LNCaP clone FGC (cell line): ENCODE data around the gene HMGCLL1.

Experiments
- DNase-seq: peaks from one replicate; pipeline ENCODE4 v3.0.0-alpha.2; 2011; ENCODE audit warnings: low read depth
- H3K4me3 ChIP-seq: 2 replicates; pipeline ENCODE4 v1.5.1; 2011; ENCODE audit warnings: mild to moderate bottlenecking, low read depth, low read length, control low read depth
- CTCF ChIP-seq: IDR thresholded peaks from 2 replicates; pipeline ENCODE4 v1.5.1; 2012; ENCODE audit warnings: mild to moderate bottlenecking; ENCODE audit not compliant: control insufficient read depth, insufficient read depth; ENCODE audit errors: extremely low read depth

Gene HMGCLL1

GRCh38 chr6:55494411-55494810 is 84.6 kb downstream of the HMGCLL1 start:
- H3K4me3 ChIP-seq, result no peak overlapping the region
- no peak for DNase-seq
- no peak for TF ChIP-seq CTCF

- no peak for DNase-seq
- no peak for TF ChIP-seq CTCF
- no peak overlapping the region for H3K4me3 ChIP-seq
Observed at GRCh38 chr6:55492259-55492658, 86.7 kb downstream of the HMGCLL1 start.

GRCh38 chr6:55490871-55491270 is 88.1 kb downstream of the HMGCLL1 start:
- no peak for DNase-seq
- no peak overlapping the region for H3K4me3 ChIP-seq
- TF ChIP-seq CTCF, result no peak

GRCh38 chr6:55474382-55474781 is 104.6 kb downstream of the HMGCLL1 start:
- TF ChIP-seq CTCF, result no peak
- H3K4me3 ChIP-seq, result no peak overlapping the region
- DNase-seq, result no peak

GRCh38 chr6:55473722-55474121 is 105.3 kb downstream of the HMGCLL1 start:
- no peak overlapping the region for H3K4me3 ChIP-seq
- TF ChIP-seq CTCF, result no peak
- no peak for DNase-seq

- no peak overlapping the region for H3K4me3 ChIP-seq
- TF ChIP-seq CTCF, result no peak
- no peak for DNase-seq
Observed at GRCh38 chr6:55469951-55470366, 109.0 kb downstream of the HMGCLL1 start.

- no peak for TF ChIP-seq CTCF
- H3K4me3 ChIP-seq, result no peak overlapping the region
- no peak for DNase-seq
Observed at GRCh38 chr6:55456016-55456415, 123.0 kb downstream of the HMGCLL1 start.
